Effector memory CD8-positive, alpha-beta T cell (primary cell): ENCODE data around the gene NHLRC4.

ENCODE experiments used
- ATAC-seq: fragments of 150-1000 bp; cut with Tn5 transposase; replicated peaks from 2 replicates; pipeline ENCODE4 v1.10.0; 2021; ENCODE audit warnings: mild to moderate bottlenecking, moderate library complexity
- DNase-seq, 3 experiments: peaks; one replicate each; pipeline ENCODE4 v3.0.0; 2021
- H3K27ac Mint-ChIP-seq, 2 donors: one replicate each; pipeline ENCODE4 v1.8.0; 2022; ENCODE audit warnings: mild to moderate bottlenecking in 2 of 2, mixed read lengths in 2 of 2, moderate library complexity in 2 of 2
- H3K27me3 Mint-ChIP-seq, 2 donors: one replicate each; pipeline ENCODE4 v1.8.0; 2022; ENCODE audit warnings: mixed read lengths in 2 of 2
- H3K36me3 Mint-ChIP-seq: one replicate; pipeline ENCODE4 v1.8.0; 2022; ENCODE audit warnings: mild to moderate bottlenecking, moderate library complexity, mixed read lengths; ENCODE audit not compliant: insufficient read depth
- H3K4me1 Mint-ChIP-seq, 2 donors: one replicate each; pipeline ENCODE4 v1.8.0; 2022; ENCODE audit warnings: low read depth in 2 of 2, mixed read lengths in 2 of 2
- H3K4me3 Mint-ChIP-seq, 2 donors: one replicate each; pipeline ENCODE4 v1.8.0; 2022; ENCODE audit warnings: mild to moderate bottlenecking in 2 of 2, mixed read lengths in 2 of 2, moderate library complexity in 2 of 2
- H3K9me3 Mint-ChIP-seq, 2 donors: one replicate each; pipeline ENCODE4 v1.8.0; 2022; ENCODE audit warnings: mixed read lengths in 2 of 2

Gene NHLRC4

DNA sequence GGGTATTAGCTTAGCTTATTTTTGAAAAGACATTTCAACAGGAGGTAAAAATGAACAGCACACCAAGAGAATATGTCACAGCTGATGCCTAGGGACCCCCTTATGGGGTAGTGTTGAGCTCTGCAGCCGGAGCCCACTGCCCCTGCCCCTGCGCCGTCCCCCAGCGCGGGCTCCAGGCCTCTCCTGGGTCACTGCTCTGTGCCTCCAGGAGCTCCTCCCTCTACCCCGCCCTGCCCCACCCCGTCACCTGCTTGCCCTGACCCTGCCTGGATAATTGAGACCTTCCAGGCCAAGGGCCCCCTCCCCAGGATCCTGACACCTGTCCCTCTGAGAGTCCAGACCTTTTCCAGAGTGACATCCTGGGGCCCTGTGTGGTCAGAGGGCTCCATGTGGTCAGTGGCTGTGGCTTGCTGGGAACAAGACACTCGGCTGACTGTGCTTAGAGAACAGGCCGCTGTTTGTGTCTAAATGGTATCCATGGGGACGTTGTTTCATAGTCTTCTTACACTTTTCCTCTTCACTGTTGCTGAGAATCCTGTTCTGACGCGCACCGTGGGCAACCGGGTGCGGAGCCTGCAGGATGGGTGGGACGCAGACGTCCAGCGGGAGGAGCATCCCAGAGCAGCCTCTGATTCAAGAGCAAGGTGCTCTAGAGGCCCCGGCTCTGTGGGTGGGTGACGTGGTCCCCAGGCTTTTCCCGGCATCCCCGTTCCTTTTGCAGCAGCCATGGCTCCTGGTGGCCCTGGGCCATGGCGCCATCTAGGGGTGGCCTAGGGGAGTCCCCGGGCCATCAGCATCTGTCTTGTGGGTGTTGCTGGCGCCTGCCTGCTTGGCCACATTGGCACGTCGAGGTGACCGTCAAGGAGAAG is 43.9 kb downstream of the NHLRC4 start:
- H3K27ac Mint-ChIP-seq = peak overlapping the region in 1 of 2 donors; percentile 89
- ATAC-seq (peak; percentile 85), DNase-seq (peak; percentile 43 to 48 (median 48))
- no peaks in the 10 kb centered on the region for H3K27me3 Mint-ChIP-seq
- H3K4me1 Mint-ChIP-seq = peaks cover 16% of the 10 kb centered on the region in 2 donors
- no peaks in the 10 kb centered on the region for H3K9me3 Mint-ChIP-seq
- no peak overlapping the region for H3K4me3 Mint-ChIP-seq
- H3K36me3 Mint-ChIP-seq = no peaks in the 10 kb centered on the region

DNA sequence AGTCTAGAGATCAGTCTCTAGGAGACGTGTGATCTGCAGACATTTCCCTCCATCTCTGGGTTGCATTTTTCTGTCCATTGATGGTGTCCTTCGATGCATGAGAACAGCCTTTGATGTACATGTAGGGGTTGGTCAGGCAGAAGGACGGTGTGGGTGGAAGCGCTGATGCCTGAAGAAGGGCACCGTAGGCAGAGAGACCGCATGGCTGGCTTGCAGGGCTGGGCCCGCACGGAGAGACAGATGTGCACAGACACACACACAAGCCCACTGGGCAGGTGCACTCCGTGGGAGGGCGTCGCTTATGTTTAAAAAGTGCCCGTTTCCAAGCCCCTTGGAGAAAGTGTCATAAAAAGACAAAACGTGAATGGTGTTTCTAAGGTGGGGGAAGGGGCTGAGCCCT is 48.3 kb downstream of the NHLRC4 start:
- peaks cover 5 to 7% of the 10 kb centered on the region in 2 donors for H3K4me1 Mint-ChIP-seq
- no peaks in the 10 kb centered on the region for H3K9me3 Mint-ChIP-seq
- no peak for DNase-seq
- H3K4me3 Mint-ChIP-seq = no peak overlapping the region
- H3K36me3 Mint-ChIP-seq = no peaks in the 10 kb centered on the region
- ATAC-seq = no peak
- no peaks in the 10 kb centered on the region for H3K27me3 Mint-ChIP-seq
- no peak overlapping the region for H3K27ac Mint-ChIP-seq

DNA sequence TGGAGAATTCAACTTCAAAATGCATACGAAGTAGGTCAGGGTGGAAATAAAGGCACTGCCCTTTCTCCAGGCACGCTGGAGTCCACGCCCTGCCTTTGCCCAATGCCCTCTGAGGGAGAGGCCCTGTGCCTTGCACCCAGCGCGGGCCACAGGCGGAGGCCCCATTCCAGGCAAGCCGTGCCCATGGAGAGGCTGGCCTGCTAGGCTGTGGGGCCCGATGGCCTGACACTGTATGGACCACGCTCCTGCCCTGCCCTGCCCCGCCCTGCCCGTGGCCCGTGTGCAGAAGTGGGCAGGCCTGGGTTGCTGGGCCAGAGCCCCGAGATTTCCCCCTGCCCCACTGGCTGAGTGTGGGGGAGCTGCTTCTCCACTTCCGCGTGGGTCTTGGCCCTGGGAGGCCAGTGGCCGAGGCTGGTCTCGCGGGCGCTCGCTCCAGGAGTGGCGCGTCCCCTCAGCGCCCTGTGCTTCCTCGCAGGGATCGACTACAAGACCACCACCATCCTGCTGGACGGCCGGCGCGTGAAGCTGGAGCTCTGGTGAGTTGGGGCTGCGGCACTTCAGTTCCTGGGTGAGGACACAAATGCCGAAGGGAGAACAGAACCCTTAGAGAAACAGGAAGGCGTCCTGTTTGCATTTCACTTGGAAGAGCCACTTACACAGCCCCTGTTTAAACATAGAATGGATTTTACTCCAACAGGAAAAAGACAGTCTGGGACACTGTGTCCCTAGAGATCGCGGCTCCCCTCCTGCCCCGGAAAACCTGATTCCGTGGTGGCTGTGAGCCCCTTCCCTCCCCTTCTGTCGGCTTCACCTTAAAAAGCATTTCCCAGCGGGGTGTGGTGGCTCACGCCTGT is 50.2 kb downstream of the NHLRC4 start:
- DNase-seq (no peak), ATAC-seq (no peak)
- Mint-ChIP-seq H3K9me3 (no peaks in the 10 kb centered on the region), H3K27me3 (no peaks in the 10 kb centered on the region), H3K4me1 (peaks cover 0 to 4% of the 10 kb centered on the region in 2 donors), H3K36me3 (peaks cover 3% of the 10 kb centered on the region), H3K4me3 (no peak overlapping the region), H3K27ac (no peak overlapping the region)

DNA sequence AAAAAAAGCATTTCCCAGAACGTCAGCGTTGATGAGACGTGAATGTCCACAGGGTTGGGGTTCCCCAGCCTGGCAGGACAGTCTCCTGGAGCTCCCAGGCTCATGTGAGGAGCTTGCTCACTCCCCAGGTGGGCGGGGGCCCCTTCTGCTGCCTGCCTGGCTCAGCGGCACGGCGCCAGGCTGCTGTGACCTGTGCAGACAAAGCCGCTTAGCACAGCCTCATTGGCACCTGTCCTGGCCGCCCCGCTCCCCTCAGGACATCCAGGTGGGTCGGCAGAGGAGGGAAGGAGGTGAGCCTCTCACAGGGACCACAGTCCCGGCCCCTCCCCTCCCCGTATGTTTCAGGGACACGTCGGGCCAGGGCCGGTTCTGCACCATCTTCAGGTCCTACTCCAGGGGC is 51.0 kb downstream of the NHLRC4 start:
- no peak for DNase-seq
- ATAC-seq = no peak
- H3K27me3 Mint-ChIP-seq = no peaks in the 10 kb centered on the region
- H3K4me1 Mint-ChIP-seq = peaks cover 0 to 4% of the 10 kb centered on the region in 2 donors
- H3K9me3 Mint-ChIP-seq = no peaks in the 10 kb centered on the region
- no peak overlapping the region for H3K27ac Mint-ChIP-seq
- no peak overlapping the region for H3K4me3 Mint-ChIP-seq
- peaks cover 3% of the 10 kb centered on the region for H3K36me3 Mint-ChIP-seq
